ENCODE data around the gene KRTAP9-6.

- TF ChIP-seq CTCF (conservative IDR thresholded peaks at IDR 0.05; ENCODE audit: low read depth, low read length) (no peak), EZH2phosphoT487 (IDR thresholded peaks at IDR 0.05; ENCODE audit: borderline replicate concordance, low read length) (no peak)
Observed at GRCh38 chr17:41294016-41294415, 28.8 kb downstream of the KRTAP9-6 start.
